C4-2B (cell line): Measurements from ENCODE around the gene SLC2A9.

Source experiments
- CTCF ChIP-seq: fragments of 450-650 bp; conservative IDR thresholded peaks from 2 replicates; pipeline ENCODE4 v1.5.1; 2017; ENCODE audit warnings: mild to moderate bottlenecking
- ZFX ChIP-seq: fragments of 450-650 bp; IDR thresholded peaks from 2 replicates; pipeline ENCODE4 v1.6.1; 2017

GRCh38 chr4:10011885-10012284 lies 9.4 kb downstream of the SLC2A9 start:
- TF ChIP-seq CTCF (no peak), ZFX (no peak)
